CD4-positive, alpha-beta T cell treated with Interleukin-4 for 1 hour (primary cell): ENCODE results near the gene MIEF2.
A peak's percentile ranks its signal among the peaks of the same experiment; 100 is the strongest.

ENCODE experiments used
- DNase-seq, 2 donors: peaks; one replicate each; pipeline ENCODE4 v3.0.0-alpha.2; 2020 to 2022

The MIEF2 gene

DNA sequence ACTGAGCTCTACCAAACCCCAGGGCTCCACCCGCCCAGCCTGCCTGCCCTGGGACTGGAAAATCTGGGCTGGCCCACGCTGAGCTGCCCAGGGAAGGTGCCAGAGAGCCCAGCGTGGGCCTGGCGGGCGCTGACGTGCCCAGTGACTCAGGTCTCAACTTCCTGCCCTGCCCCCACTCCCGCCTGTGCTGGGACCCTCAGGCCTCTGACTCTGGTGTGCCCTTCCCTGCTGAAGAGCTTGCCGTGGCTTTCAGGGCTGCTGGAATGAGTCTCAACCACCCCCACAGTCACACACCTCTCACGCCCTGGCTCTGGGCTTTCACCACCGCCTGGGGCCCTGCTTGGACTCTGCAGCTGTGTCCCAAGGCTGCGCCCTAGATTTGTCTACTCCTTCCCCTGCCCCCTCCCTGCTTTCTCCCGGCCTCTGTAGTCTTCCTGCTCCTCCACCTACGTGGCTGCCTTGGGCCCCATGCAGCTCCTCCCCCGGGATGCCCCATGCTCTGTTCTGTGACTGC lies 24.7 kb upstream of the MIEF2 start:
- no peak for DNase-seq

DNA sequence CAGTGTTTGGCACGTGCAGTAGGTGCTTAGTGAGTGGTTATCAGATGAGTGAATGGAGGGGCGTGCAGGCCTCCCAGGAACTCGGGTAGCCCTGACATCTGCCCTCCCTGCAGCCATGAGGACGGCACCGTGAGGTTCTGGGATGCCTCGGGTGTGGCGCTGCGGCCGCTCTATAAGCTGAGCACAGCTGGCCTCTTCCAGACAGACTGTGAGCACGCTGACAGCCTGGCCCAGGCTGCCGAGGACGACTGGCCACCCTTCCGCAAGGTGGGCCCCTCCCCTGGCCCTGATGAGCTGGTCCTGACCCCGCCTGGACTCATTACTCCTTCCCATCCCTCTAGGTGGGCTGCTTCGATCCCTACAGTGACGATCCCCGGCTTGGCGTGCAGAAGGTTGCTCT lies 24.0 kb upstream of the MIEF2 start:
- DNase-seq = no peak

DNA sequence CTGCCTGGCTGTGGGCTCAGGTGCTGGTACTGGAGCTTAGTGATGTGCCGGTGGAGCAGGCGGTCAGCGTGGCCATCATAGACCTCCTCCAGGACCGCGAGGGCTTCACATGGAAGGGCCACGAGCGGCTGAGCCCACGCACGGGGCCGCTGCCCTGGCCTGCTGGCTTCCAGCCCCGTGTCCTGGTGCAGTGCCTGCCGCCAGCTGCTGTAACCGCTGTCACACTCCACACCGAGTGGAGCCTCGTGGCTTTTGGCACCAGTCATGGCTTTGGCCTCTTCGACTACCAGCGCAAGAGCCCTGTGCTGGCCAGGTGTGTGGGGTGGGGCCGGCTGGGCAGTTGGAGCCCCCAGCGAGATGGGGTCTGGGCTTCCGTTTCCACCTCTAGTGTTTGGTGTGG lies 23.0 kb upstream of the MIEF2 start:
- no peak for DNase-seq

DNA sequence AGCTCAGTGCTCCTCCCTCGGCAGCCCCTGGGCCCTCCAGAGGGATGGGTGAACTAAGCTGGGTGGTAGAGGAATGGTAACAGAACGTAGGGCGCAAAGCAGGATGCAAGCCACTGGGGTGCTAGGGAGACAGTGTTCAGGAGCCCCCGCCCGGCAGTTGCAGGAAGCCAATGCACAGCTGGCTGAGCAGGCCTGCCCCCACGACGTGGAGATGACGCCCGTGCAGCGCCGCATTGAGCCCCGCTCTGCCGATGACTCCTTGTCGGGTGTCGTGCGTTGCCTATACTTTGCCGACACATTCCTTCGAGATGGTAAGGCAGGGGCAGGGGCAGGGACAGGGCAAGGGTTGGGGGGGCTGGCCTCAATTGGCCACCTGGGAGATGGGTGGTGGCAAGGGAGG lies 22.2 kb upstream of the MIEF2 start:
- no peak for DNase-seq

DNA sequence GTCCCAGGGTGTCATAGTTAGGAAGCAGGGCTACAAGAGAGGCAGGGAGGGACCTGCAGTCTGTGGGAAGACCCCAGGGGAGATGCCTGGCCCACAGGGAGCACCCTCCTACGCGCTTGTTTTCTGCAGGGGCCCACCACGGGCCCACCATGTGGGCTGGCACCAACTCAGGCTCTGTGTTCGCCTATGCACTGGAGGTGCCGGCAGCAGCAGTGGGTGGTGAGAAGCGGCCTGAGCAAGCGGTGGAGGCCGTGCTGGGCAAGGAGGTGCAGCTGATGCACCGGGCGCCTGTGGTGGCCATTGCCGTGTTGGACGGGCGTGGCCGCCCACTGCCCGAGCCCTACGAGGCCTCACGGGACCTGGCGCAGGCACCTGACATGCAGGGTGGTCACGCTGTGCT lies 20.0 kb upstream of the MIEF2 start:
- DNase-seq = no peak

DNA sequence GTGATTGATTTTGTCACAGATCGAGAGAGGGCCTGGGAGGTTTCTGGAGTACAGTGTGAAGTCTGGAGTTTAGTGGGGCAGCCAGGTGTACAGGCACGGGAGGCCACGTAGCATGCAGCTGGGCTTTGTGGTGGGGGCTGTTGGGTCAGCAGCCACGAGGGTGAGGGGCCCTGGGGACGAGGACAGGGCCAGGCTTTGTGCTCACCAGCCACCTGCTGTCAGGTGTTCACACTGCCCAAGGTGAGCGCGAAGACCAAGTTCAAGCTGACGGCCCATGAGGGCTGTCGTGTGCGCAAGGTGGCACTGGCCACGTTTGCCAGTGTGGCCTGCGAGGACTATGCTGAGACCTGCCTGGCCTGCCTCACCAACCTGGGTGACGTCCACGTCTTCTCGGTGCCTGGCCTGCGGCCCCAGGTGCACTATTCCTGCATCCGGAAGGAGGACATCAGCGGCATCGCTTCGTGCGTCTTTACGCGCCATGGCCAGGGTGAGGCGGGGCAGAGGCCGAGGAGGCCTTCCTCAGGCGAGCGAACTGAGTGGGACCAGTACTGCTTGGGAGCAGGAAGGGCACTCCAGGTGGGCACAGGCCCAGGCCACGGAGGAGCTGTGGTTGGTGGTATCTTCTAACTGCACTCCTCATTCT lies 19.1 kb upstream of the MIEF2 start:
- no peak for DNase-seq

DNA sequence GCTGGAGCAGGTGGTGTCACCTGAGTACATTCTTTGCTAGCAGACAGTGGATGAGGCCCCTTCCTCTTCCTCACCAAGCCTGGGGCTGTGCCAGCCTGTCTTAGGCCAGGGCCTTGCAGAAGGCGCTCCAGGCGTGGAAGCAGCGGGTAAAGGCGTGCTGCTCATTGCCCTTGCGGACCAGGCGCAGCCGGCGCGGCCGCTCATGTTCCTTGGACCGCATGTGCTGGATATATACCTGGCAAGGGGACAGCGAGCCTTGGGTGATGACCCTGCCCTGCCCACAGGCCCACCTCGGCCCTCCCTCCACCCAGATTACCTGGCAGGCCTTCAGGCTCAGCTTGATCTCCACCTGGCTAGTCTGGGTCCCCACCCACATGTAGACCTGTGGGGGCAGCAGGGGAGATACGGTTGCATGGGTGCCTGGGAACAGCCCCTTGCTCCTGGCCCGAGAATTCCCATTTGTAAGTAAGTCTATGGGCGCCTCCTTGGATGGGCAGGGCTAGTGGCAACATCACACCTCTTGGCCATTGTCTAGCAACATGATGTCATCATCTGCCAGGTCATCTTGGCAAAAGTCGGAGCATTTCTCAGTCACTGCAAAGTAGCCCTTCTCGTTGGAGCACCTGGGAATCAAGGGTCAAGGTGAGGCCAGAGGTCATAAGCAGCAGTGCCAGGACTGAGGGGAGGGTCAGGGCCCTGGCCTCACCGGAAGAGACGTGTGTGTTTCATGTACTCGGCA lies 15.3 kb upstream of the MIEF2 start:
- DNase-seq = no peak

DNA sequence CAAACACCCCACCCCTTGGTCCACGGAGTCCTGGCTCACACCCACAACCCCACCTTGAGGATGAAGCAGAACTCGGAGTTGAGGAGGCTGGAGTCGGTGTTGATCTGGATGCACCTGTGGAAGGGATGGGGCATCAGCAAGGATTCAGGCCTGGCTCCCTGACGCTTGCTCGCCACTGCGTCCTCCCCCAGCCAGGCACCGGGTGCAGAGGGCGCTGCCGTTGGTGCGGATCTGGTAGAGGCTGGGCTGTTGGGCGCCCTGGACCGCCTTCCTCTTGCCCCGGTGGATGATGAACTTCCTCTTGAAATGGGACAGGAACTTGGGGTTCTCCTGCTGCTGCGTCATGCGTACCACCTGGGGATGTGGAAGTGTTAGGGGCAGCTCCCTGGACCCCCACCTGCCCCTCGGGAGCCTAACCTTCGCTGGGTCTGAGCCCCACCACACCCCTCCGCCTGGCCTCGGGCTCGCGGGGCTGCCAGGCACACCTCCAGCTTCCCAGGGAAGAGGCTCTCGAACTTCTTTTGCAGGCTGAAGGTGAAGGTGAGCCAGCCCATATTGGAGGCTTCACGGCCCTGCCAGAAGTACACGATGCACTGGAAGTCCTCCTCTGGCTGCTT lies 14.2 kb upstream of the MIEF2 start:
- no peak for DNase-seq

DNA sequence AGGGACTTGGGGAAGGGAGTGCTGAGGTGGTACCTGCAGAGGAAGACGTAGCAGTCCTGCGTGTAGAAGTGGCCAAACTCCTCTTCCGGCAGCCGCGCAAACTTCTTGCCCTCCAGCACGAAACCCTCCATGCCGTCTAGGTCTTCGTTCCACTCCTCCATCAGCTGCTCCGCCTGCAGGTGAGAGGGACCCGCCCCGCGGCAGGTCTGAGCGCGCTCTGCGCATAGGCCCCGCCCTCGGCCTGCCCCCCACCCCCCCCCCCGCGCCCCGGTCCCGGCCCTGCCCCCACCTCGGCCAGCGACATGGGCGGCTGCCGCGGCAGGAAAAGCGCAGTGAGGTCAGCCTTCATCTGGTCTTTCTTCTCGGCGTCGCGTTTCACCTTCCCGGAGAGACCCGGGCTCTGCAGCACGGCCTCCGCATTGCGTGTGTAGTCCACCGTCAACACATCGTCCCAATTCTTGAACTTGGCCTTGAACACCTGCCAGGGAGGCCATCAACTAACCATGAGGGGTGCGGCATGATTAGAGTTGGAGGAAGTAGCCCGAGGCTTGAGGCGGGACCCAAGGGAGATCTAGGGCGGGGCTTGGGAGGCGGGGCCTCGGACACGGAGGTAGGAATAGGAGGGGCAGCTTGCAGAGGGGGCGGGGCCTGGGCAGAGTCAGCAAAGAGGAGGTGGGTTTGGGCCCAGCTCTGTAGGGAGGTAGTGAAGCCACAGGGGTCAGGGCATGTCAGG lies 13.4 kb upstream of the MIEF2 start:
- peak; percentile 17 to 48 for DNase-seq

DNA sequence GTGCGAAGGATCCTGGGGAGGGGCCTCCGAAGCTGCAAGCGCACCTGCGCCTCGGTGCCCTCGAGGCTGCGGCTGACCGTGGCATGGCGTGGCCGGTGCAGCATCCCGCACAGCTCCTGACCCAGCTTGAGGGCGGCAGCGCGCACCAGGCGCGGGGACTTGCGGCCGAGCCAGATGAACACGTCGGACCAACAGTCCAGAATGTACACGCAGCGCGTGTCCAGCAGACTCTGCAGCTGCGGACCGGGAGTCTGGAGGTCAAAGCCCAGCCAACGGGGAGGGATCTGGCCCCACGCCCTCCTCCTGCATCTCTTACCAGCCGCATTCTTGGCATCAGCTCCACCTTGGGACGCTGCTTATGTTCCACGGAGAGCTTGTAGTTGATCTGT lies 12.9 kb upstream of the MIEF2 start:
- DNase-seq = no peak

DNA sequence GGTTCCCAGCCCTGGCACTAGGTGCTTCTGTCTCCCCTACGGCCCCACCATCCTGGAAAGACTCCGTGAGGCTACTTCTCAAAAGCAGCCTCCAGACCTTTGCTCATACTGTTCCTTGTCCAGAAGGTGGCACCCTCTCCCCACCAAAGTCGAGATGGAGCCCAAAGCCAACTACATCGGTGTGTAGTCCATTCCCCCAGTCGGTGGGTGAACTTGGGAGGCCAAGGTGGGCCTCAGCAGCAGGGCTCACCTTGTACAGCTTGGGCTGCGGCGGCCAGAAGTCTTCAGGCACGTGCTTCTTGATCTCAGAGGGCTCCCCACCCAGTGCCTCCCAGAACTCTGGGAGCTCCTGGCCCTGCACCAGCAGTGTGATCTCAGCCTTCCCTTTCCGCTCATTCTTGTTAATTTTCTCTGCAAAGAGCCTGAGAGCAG lies 12.1 kb upstream of the MIEF2 start:
- DNase-seq = peak; percentile 72 to 75

DNA sequence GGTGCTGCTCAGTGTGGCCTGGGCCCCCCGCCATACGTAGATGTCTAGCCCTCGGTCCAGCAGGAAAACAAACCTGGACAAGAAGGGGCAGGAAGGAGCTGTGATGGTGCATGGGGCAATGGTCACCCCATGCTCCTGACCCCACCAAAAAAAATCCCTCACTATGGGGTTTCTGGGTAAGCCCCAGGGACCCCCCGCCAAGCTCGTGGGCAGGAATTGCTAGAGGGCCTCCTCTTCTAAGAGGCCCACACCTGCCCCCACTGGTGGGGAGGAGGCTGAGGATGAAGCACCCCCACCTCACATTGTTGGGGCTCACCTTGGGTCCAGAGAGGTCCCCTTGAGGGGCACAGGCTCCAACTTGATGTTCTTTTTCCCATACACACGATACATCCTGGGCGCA lies 11.7 kb upstream of the MIEF2 start:
- DNase-seq = no peak

DNA sequence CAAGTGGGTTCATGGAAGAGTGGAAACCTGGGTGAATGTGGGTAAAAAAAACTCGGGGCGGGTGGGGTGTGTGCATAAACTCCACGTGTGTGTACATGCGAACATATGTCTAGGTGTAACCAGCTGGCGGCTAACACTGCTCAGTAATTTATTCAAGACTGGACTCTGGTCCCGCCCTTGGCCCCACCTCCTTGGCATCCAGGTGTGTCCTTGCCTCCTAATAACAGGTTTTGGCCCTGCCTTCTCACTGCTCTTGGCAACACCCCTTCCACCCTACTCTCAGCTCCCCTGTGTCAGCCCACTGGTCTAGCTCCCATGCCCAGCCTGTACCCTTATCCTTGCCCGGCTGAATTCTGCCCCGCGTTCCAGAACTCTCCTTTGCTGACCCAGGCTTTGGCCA lies 10.2 kb upstream of the MIEF2 start:
- DNase-seq = no peak

DNA sequence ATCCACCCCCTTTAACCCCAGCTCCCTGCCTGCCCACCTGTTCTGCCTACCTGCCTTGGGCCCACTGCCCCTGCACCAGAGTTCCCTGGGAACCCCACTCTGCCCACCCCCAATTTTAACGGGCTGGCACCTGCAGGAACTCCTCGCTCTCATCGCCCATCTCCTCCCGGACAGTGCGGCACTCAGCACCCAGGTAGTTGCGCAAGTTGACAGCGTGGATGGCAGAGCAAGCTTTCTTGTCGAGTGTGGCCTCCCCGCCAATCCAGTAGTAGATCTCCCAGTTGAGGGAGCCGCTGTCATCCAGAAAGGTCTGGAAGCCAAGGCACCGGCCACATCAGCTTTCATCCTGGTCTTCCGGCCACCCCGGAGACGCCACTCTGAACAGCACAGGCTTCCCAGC lies 9.8 kb upstream of the MIEF2 start:
- no peak for DNase-seq

DNA sequence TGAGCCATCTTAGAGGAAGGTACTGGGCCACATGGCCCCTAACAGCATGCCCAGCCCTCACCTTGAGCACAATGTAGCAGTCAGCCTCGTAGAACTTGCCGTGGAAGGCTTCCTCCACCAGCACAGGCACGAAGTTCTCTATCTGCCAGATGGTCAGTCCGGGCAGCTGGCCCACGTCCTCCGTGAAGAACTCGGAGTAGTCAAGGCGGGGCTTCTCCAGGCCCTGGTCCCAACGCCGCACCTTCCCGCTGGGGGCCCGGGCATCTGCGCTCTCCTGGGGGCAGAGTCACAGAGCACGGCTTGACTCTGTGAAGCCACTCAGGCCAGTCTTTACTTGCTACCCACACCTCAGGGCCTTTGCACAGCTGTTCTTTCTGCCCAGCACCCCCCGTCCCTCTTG lies 9.3 kb upstream of the MIEF2 start:
- DNase-seq = no peak

DNA sequence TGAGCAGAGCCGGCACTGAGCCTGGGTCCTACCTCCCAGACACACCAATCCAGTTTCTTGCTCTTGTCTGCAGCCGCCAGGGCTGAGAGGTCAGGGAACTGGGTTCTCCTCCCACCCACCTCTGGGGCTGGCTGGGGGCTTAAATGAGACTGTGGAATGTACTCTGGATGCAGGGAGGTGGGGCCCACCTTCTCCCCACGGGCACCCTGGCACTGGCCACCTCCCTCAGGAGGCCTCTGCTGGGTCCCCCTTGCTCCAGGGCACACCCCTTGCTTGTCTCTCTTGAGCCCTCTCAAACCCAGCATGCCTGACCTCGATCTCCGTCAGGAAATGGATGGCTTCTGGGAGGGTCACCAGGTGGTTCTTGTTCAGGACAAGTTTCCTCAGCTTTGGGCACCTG lies 8.3 kb upstream of the MIEF2 start:
- DNase-seq = no peak

DNA sequence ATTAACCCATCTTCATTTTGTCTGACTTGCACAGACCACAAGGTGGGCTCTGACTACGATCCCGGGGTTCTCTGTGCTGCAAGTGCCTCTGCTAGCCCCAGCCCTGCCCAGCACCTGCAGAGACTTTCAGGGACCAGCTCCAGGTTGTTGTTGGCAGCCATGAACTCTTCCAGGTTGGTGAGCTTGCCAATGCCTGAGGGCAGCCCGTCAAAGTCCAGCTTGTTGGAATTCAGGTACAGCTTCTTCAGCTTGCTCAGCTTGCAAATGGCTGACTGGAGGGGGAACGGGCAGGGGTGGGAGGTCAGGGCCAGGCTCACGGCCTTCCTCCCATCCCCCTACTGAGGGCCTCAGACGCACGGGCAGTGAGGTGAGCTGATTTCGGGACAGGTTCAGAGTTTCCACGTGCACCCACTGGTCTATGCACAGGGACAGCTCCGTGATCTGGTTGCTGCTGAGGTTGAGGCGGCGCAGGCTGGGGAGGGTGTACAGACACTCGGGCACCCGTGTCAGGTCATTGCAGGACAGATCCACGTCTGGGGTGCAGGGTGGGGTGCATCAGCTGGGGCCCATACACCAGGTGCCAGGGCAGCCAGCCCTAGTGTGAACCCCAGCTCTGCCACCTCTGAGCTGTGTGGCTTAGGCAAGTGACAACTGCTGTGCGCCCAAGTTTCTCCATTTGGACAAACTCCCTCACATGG lies 7.1 kb upstream of the MIEF2 start:
- no peak for DNase-seq

DNA sequence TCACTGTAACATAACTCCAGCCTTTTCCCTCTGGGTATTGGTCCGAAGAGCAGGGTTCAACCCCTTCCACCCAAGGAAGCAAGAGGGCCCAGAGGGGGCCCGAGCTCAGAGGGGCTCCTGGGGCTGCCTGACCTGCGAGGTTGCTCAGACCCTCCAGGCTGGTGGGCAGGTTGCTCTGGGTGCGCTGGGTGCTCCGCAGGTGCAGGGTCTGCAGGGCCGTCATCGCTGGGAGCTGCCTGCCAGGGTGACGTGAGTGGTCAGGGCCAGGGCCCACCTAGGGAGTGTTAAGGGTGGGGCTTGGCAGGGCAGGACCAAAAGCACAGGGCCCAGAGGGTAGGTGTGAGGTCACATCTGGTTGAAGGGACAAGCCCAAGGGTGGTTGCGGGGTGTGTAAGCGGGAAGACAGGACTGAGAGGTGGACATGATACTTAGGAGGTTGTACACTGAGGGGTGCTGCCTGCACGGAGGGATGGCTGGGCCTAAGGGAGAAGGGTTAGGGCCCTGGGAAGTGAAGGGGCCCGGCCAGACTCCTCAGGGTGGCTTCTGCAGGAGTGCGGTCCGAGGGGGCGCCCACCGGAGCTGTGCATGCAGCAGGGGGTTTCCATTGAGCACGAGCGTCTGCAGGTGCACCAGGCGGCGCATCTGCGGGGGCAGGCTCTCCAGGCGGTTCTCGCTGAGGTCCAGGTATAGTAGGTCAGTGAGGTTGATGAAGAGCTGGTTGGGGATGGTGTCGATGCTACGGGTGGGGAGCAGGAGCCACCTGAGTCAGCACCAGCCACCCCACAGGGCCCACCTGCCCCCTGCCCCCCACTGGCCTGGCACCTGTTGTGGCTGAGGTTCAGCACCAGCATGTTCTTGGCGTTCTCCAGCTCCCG lies 6.3 kb upstream of the MIEF2 start:
- no peak for DNase-seq

DNA sequence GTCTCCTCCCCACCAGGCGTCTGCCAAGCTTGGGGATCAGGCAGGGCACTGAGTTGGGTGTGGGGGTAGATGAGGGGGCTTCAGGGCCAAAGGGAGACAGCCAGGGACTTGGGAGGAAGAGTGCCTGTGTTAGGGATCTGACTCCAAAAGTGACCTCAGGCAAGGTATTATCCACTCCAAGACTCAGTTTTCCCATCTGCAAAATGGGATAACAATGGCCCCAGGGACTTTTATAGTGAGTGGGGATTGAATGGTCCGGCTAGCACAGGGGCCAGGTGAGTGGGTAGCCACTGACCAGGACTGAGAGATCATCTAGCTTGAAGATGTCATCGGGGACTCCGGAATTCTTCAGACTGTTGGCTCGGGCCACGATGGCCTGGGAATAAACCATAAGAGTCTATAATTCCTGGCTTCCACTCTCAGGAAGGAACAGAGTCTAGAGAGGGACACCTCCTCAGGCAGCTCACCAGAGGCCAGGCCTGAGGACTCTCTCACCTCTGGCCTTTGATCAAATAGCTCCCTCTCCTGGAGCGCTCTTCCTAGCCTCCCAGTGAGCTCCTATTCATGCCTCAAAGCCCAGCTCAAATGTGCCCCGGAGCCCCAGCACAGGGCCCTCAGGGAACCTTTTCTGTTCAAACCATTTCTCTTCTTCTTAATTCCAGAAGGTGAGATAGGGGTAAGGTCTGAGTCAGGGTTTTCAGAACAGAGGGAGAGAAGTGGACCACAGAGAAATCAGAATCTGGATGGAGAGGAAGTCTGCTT lies 5.4 kb upstream of the MIEF2 start:
- no peak for DNase-seq

DNA sequence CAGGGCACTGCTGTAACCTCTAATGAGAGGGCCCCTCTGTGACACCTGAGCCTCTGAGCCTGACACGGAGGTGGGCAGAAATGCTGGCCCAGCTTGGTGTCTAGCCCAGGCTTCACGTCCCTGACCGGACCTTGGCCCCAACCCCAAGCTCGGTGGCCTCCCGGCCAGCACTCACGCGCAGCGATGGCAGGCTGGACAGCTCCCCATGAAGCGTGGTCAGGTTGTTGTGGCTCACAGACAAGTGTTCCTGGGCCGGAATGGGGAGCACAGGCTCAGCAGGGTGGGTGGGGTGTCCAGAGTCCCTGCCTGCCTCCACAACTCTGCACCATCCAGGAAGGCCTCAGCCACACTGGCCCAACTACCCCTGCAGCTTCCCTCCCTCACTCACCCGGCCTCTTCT lies 4.1 kb upstream of the MIEF2 start:
- no peak for DNase-seq

DNA sequence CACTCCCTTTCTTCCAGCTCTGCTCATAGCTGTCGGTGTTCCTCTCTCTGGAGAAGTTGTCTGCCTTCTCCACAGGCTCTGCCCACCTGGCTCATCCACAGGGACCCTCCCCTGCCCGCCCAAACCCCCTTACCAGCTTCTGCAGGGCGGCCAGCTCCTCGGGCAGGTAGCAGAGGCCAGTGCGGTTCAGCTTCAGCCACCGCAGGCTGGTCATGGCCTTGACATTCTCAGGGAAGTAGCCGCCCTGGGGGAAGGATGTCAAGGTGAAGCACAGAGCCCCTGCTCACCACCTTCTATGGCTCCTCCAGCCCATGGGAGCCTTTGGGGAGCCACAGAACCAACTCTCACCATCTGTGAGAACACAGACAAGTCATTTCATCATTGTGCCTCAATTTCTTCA lies 3.7 kb upstream of the MIEF2 start:
- no peak for DNase-seq
